IMR-90 (cell line): ENCODE measurements around the gene EFNB2. TPM values are rescaled to one million over a fixed set of nuclear protein-coding genes. Genes with fewer than 3 reads are reported as not detected.

Experiments
- CEBPB ChIP-seq: IDR thresholded peaks from 2 replicates; pipeline ENCODE4 v1.6.1; 2012; ENCODE audit warnings: low read depth, low read length, improper control_type of control experiment
- CHD1 ChIP-seq: IDR thresholded peaks from 2 replicates; pipeline ENCODE4 v1.6.1; 2012; ENCODE audit warnings: low read depth, low read length, improper control_type of control experiment
- MAFK ChIP-seq: IDR thresholded peaks from 2 replicates; pipeline ENCODE4 v1.6.1; 2012; ENCODE audit warnings: low read depth, low read length, improper control_type of control experiment
- SMC3 ChIP-seq: fragments of 150-350 bp; IDR thresholded peaks from 2 replicates; pipeline ENCODE4 v1.6.1; 2016; ENCODE audit warnings: low read depth, mild to moderate bottlenecking, antibody characterized with exemption, low read length, moderate library complexity
- polyA plus RNA-seq, 3 experiments: library from polyadenylated mRNA; depleted of rRNA; stranded (reverse); fragments of >200 nt; gene quantifications; 2 replicates each; pipeline ENCODE4 v1.2.3, GENCODE V29; 2012; ENCODE audit warnings: low replicate concordance in 1 of 3
- total RNA-seq: library from RNA; depleted of rRNA; stranded (reverse); fragments of >200 nt; gene quantifications from 2 replicates; pipeline ENCODE4 v1.2.3, GENCODE V29; 2012

The EFNB2 gene
- total and polyA plus RNA-seq, 2 of the 4 experiments (the other 2 are of a cell fraction), result 5.4 to 6.0 TPM

DNA sequence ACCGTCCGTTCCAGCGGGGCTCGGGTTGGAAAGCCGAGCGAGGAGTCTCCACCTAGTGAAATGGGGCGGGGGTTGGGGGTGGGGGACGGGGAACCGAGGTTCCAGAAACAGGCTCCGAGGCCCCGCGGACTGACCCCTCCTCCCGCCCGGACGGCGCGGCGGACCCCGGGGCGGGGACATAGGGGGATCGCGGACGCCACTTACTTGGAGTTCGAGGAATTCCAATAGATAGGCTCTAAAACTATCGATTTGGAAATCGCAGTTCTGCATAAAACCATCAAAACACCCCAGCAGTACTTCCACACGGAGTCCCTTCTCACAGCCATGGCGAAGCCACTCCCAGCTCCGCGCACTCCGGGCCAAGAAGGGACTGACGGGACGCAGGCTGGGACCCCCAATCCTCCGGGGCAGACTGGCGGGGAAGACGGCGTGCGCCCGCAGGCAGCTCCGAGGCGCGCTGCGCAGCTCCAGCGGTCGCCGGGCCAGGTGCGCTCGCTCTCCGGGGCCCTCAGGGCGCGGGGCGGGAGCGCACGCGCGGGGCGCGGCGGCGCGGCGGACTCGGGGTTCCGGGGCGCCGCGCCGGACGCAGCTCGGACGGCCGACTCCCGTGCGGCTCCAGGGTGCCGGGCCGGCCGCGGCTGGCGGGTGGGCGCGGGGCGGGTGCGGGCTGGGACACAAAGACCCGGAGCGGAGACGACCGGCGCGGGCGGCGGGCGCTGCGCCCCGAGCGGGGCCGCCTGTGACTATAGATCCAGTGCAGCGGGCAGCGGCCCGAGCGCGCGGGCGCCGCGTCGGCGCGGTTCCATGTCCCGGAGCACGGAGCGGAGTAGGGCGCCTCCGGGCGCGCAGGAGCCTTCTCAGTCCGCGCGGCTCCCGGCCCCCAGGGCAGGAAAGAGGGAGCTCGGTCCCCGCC lies 567 bp downstream of the EFNB2 start (continued):
- TF ChIP-seq MAFK (no peak), CHD1 (no peak), CEBPB (no peak), SMC3 (no peak)
